ENCODE data around the gene PALM.

DNA sequence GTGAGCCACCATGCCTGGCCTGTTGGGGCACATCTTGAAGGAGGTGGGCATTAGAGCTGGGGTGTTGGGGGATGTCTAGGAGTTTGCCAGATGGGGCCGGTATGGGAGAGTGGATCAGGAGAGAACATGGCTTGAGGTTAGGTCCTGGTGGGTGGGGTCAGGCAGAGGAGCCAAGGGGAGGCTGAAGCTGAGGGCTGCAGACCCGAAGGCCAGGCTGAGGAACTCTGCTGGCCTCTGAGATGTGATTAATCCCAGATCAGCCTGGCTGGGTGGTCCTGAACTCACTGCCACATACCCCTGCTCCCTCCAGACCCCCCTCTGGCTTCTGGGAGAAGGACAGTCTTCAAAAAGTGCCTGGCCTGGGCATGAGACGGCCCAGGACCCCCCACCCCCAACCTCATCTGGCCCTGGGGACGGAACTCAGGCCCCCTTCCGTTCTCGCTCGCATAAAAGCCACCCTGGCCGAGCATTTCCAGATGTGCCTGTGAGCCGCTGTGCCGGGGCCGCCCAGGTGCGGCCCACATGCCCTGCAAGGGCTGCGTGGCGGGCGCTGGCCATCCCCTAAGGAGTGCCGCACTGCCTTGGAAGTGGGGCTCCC is 29.8 kb upstream of the PALM start:
- no peak for TF ChIP-seq MEF2A (IDR thresholded peaks at IDR 0.05; ENCODE audit: insufficient read depth, low read depth, low read length)
- TF ChIP-seq TCF12 (IDR thresholded peaks at IDR 0.05; ENCODE audit: low read depth, low read length) = no peak
- TF ChIP-seq POLR2AphosphoS2 (IDR thresholded peaks at IDR 0.05; ENCODE audit: low read depth, low read length) = no peak
- TF ChIP-seq TAF1 (IDR thresholded peaks at IDR 0.05; ENCODE audit: borderline replicate concordance, low read depth, low read length) = no peak
- no peak for TF ChIP-seq POLR2AphosphoS5 (IDR thresholded peaks at IDR 0.05; ENCODE audit: low read length)
- TF ChIP-seq CTCF (IDR thresholded peaks at IDR 0.05 in 2 of 3, conservative IDR thresholded peaks at IDR 0.05 in 1 of 3; ENCODE audit: control insufficient read depth in 2 of 3, extremely low read depth in 1 of 3, insufficient read depth in 1 of 3, low read depth in 3 of 3, low read length in 3 of 3) = no peak
- no peak for TF ChIP-seq CREB1 (IDR thresholded peaks at IDR 0.05; ENCODE audit: low read depth)
- TF ChIP-seq ASH2L (IDR thresholded peaks at IDR 0.05; ENCODE audit: borderline replicate concordance, low read depth) = no peak
- TF ChIP-seq ATF2 (IDR thresholded peaks at IDR 0.05; ENCODE audit: low read length) = no peak
